HepG2 (cell line): Measurements from ENCODE around the gene CHTF18. TPM values are rescaled to one million over a fixed set of nuclear protein-coding genes. Genes with fewer than 3 reads are reported as not detected.

Experiments used
- ATAC-seq: fragments of 200-7000 bp; cut with Tn5 transposase; 3 replicates; pipeline ENCODE4 v1.9.1; 2020; ENCODE audit warnings: mild to moderate bottlenecking, moderate library complexity
- BruUV-seq: library from RNA; stranded (reverse); fragments of 400-500 nt; replicated peaks from 2 replicates; lab custom pipeline; 2021; lab: Mats Ljungman, UMichigan
- CTCF ChIA-PET: fragments of 300-600 bp; formaldehyde crosslinking; extraction: SDS; loops from one replicate; lab custom pipeline; 2021; ENCODE audit warnings: low total read pairs, inconsistent platforms, low intra/inter-chr PET ratio; lab: Yijun Ruan, JAX
- POLR2A ChIA-PET: fragments of 350-600 bp; sonication (Branson Sonifier 250); formaldehyde crosslinking; loops from one replicate; lab custom pipeline; 2020; ENCODE audit warnings: antibody characterized with exemption, inconsistent platforms; lab: Yijun Ruan, JAX
- DNase-seq: peaks from one replicate; pipeline ENCODE4 v3.0.0-alpha.2; 2015; ENCODE audit warnings: low spot score
- FAIRE-seq: peaks from 3 replicates; lab custom pipeline; 2011; peaks lifted over from hg19 to GRCh38; lab: Jason Lieb, UNC
- H2AFZ ChIP-seq: one replicate; pipeline ENCODE4 v1.6.1; 2011; ENCODE audit warnings: low read length, inconsistent platforms
- H3K27ac ChIP-seq: fragments of 300-600 bp; 3 replicates; pipeline ENCODE4 v1.8.0; 2011; ENCODE audit warnings: mixed run types, mild to moderate bottlenecking, mixed read lengths, low read length, inconsistent platforms; ENCODE audit not compliant: insufficient read depth; ENCODE audit errors: extremely low read length
- H3K27me3 ChIP-seq, 2 experiments: fragments of 200-600 bp in 1 of 2; 2 replicates in 1 of 2; 3 replicates in 1 of 2; pipeline versions ENCODE4 v1.6.0 to v1.8.0; 2011; ENCODE audit warnings: low read length in 2 of 2, mild to moderate bottlenecking in 2 of 2, moderate library complexity in 2 of 2, inconsistent platforms in 1 of 2; ENCODE audit not compliant: insufficient read depth in 2 of 2, control insufficient read depth in 1 of 2
- H3K36me3 ChIP-seq, 2 experiments: fragments of 200-600 bp in 1 of 2; replicated peaks in 1 of 2; 2 replicates in 1 of 2; 3 replicates in 1 of 2; pipeline versions ENCODE4 v1.5.1 to v1.8.0; 2011; ENCODE audit warnings: low read length in 2 of 2, inconsistent platforms in 1 of 2; ENCODE audit not compliant: insufficient read depth in 2 of 2, control insufficient read depth in 1 of 2
- H3K4me1 ChIP-seq: 2 replicates; pipeline ENCODE4 v1.5.1; 2012; ENCODE audit warnings: low read length, inconsistent platforms; ENCODE audit not compliant: insufficient read depth
- H3K4me2 ChIP-seq: 2 replicates; pipeline ENCODE4 v1.6.0; 2011; ENCODE audit warnings: low read depth, low read length, inconsistent platforms
- H3K4me3 ChIP-seq, 3 experiments: fragments of 200-600 bp in 1 of 3; sonication (generic), shearing (Covaris generic) in 1 of 3; replicated peaks in 1 of 3; 2 replicates each; pipeline ENCODE4 v1.5.1; 2011 to 2016; ENCODE audit warnings: low read length in 3 of 3, inconsistent platforms in 2 of 3, low read depth in 2 of 3, mild to moderate bottlenecking in 2 of 3, control low read depth in 1 of 3, mixed read lengths in 1 of 3; ENCODE audit not compliant: insufficient read depth in 1 of 3
- H3K79me2 ChIP-seq: one replicate; pipeline ENCODE4 v1.6.1; 2011; ENCODE audit warnings: low read length, inconsistent platforms; ENCODE audit not compliant: insufficient read depth
- H3K9ac ChIP-seq: 2 replicates; pipeline ENCODE4 v1.6.0; 2011; ENCODE audit warnings: mild to moderate bottlenecking, low read depth, low read length, inconsistent platforms; ENCODE audit not compliant: insufficient read depth
- H3K9me3 ChIP-seq: 2 replicates; pipeline ENCODE4 v1.5.1; 2012; ENCODE audit warnings: mild to moderate bottlenecking, low read length
- H4K20me1 ChIP-seq: 2 replicates; pipeline ENCODE4 v1.6.0; 2011; ENCODE audit warnings: inconsistent platforms, mild to moderate bottlenecking, low read length, moderate library complexity; ENCODE audit not compliant: insufficient read depth
- AGO1 ChIP-seq: fragments of 200-400 bp; formaldehyde crosslinking; IDR thresholded peaks from 2 replicates; pipeline ENCODE4 v1.6.1; 2017; ENCODE audit warnings: mild to moderate bottlenecking, low read depth, low read length, moderate library complexity; ENCODE audit not compliant: poor library complexity, severe bottlenecking
- AGO2 ChIP-seq: fragments of 200-400 bp; formaldehyde crosslinking; optimal IDR thresholded peaks from 2 replicates; pipeline ENCODE3; 2017; ENCODE audit warnings: mild to moderate bottlenecking, low read depth, low read length, moderate library complexity
- EZH2 ChIP-seq: conservative IDR thresholded peaks from 2 replicates; pipeline ENCODE4 v1.6.1; 2012; ENCODE audit warnings: mild to moderate bottlenecking, low read depth, low read length, moderate library complexity
- HOXD1 ChIP-seq: sonication (generic); formaldehyde crosslinking; IDR thresholded peaks from 2 replicates; pipeline ENCODE4 v1.5.0; 2020; ENCODE audit warnings: missing genetic modification reagents
- ZFP91 ChIP-seq: sonication (generic); formaldehyde crosslinking; IDR thresholded peaks from 2 replicates; pipeline ENCODE4 v1.9.0; 2022; ENCODE audit warnings: missing genetic modification reagents, mild to moderate bottlenecking, borderline replicate concordance
- ZNF333 ChIP-seq: sonication (generic); formaldehyde crosslinking; IDR thresholded peaks from 2 replicates; pipeline ENCODE4 v1.4.0; 2020; ENCODE audit warnings: mild to moderate bottlenecking, missing genetic modification reagents, borderline replicate concordance
- whole genome bisulfite sequencing: methylation state at CpG from one replicate; pipeline ENCODE4 v1.1.6; 2017; ENCODE audit warnings: low lambda C conversion rate; 5-methylcytosine and 5-hydroxymethylcytosine counted together
- in situ Hi-C: cut with HindIII; loops from 2 replicates; pipeline ENCODE4 v1.10.0; 2017; ENCODE audit warnings: low pct_unique_long_range_greater_than_20kb; ENCODE audit not compliant: extremely low pct_ligation_motif_present
- intact Hi-C: fragments of 100-400 bp; cut with micrococcal nuclease; formaldehyde crosslinking; loops from one replicate; pipeline ENCODE4 v1.10.0; 2022; ENCODE audit not compliant: unreplicated experiment
- polyA plus RNA-seq, 8 experiments: library from polyadenylated mRNA; depleted of rRNA in 3 of 8; stranded (reverse) in 7 of 8; unstranded in 1 of 8; fragments of >200 nt; fragmentation: Illumina TruSeq in 4 of 8; extraction: Trizol in 4 of 8; gene quantifications; 2 replicates each; pipeline versions ENCODE4 v1.2.1 to v1.2.3, GENCODE V29; 2011 to 2016; ENCODE audit warnings: low read depth in 4 of 8, missing spikeins in 1 of 8, mixed read lengths in 1 of 8; ENCODE audit not compliant: insufficient read depth in 1 of 8
- total RNA-seq, 5 experiments: library from RNA; depleted of rRNA; stranded (reverse); fragments of >200 nt; fragmentation: Illumina TruSeq; extraction: Trizol; gene quantifications; 2 replicates each; pipeline ENCODE4 v1.2.3, GENCODE V29; 2016; ENCODE audit warnings: low read depth in 1 of 5

CHTF18 gene
- total and polyA plus RNA-seq, 2 of the 13 experiments (the other 11 are each of a cell fraction or from before 2014, with no cell fraction given), result 8.6 to 22.9 TPM

DNA sequence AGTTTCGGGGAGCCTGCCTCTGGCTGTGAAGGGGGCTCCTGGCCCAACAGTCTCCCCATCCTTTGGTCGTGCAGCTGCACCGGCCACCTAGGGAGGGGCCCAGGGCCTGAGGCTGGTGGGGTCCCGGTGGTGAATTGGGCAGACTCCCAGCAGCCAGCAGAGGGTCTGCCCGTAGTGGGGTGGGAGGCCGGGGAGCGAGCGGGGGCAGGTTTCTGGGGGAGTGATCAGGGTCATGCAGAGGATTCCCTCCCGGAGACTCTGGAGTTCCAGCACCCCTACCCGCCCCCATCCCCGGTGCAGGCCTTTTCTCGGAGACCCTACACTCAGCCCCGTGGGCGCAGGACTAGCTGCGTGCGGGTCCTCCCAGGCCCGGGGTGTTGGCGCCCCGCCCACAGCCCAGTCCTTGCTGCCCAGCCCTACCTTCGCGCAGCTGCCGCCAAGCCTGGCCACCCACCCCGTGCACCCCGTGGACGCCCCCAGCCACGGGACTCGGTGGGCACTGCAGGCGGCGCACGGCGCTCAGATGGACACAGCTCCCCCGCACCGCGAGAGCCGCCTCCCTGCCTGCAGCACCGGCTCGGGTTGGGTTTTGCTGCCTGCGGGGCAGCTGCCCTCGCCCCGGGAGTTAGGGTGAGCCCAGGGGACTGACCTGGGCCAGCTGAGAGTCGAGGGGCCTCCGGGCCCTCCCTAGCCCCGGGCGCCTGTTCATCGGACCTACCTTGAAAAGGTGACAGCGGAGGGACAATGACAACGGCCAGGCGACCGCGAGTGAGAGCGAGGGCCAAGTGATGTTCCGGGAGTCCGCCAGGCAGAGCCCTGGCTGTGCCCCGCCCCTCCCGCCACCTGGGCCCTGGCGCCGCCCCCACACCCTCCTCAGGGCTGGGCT lies 11.8 kb downstream of the CHTF18 start, which contains the start of gene GNG13:
Gene GNG13 (minus strand): TSS at position 787 of the 886 bp plus-strand sequence. CDS start 1,657 bp downstream, outside the sequence.
- no peak for FAIRE-seq

GRCh38 chr16:800834-801511 lies 12.6 kb downstream of the CHTF18 start:
- 50% methylated on average over 4 of the region's 17 CpGs for WGBS
- no peak for DNase-seq
- Histone ChIP-seq H3K9ac (no peak overlapping the region), H3K27me3 (peaks cover 27 to 52% of the 10 kb centered on the region in 2 experiments), H3K4me2 (no peak overlapping the region), H3K9me3 (no peaks in the 10 kb centered on the region), H2AFZ (no peak overlapping the region), H3K36me3 (0 out of 5 replicates have a peak, but pooled peaks cover 1 to 2% of the 10 kb centered on the region in 2 experiments), H3K79me2 (no peaks in the 10 kb centered on the region), H3K27ac (no peak overlapping the region), H4K20me1 (no peaks in the 10 kb centered on the region), H3K4me1 (no peaks in the 10 kb centered on the region), H3K4me3 (no peak overlapping the region)
- intact Hi-C loops (no loop called here), in situ Hi-C loops (loop anchor here (25.0 kb wide), 1 partner anchor 411 kb away; no protein-coding TSS in a partner anchor)
- TF ChIP-seq ZNF333 (no peak), EZH2 (0 out of 2 replicates have a peak, but pooled peaks have one; percentile 28), AGO1 (peak; percentile 49), ZFP91 (CRISPR knock-in tag) (peak; percentile 11; the same call in 1 of the 2 replicates)
- ChIA-PET CTCF (no interaction called here), POLR2A (no interaction called here)
- no TSS peak for BruUV-seq
- ATAC-seq, result peak; percentile 23
- FAIRE-seq, result no peak

More for the DNA sequence above, 11.8 kb downstream of the CHTF18 start, which contains the start of gene GNG13:
- Histone ChIP-seq H3K27me3 (peaks cover 22 to 44% of the 10 kb centered on the region in 2 experiments), H3K9me3 (no peaks in the 10 kb centered on the region), H3K4me1 (no peaks in the 10 kb centered on the region), H3K4me3 (no peak within 1 kb of the TSS), H3K4me2 (no peak within 1 kb of the TSS), H3K36me3 (0 out of 5 replicates have a peak, but pooled peaks cover 1 to 2% of the 10 kb centered on the region in 2 experiments), H4K20me1 (no peaks in the 10 kb centered on the region), H3K79me2 (no peaks in the 10 kb centered on the region), H3K27ac (no peak within 1 kb of the TSS), H2AFZ (no peak within 1 kb of the TSS), H3K9ac (no peak within 1 kb of the TSS)
- WGBS, result 48% methylated on average over 12 of the region's 57 CpGs
- TF ChIP-seq HOXD1 (CRISPR knock-in tag) (no peak), AGO2 (peak; percentile 68), EZH2 (0 out of 2 replicates have a peak, but pooled peaks have one; percentile 26)
- in situ Hi-C loops (loop anchor here (25.0 kb wide), 1 partner anchor 412 kb away; no protein-coding TSS in a partner anchor), intact Hi-C loops (no loop called here)
- no peak; the same call in none of the 3 replicates for ATAC-seq
- ChIA-PET CTCF (no interaction called here), POLR2A (no interaction called here)
- no TSS peak for BruUV-seq
- no peak for DNase-seq
